Medulla oblongata (tissue), 1 donor: Measurements from ENCODE around the gene DCHS2.

ENCODE experiments used
- DNase-seq: peaks from one replicate; pipeline ENCODE4 v3.0.0-alpha.2; 2015; ENCODE audit errors: extremely low spot score

DCHS2 gene

GRCh38 chr4:154490583-154491340, 837 bp downstream of the DCHS2 start:
- DNase-seq, result no peak

- DNase-seq, result no peak
These were observed 1.4 kb downstream of the DCHS2 start for GRCh38 chr4:154490234-154490582.

DNA sequence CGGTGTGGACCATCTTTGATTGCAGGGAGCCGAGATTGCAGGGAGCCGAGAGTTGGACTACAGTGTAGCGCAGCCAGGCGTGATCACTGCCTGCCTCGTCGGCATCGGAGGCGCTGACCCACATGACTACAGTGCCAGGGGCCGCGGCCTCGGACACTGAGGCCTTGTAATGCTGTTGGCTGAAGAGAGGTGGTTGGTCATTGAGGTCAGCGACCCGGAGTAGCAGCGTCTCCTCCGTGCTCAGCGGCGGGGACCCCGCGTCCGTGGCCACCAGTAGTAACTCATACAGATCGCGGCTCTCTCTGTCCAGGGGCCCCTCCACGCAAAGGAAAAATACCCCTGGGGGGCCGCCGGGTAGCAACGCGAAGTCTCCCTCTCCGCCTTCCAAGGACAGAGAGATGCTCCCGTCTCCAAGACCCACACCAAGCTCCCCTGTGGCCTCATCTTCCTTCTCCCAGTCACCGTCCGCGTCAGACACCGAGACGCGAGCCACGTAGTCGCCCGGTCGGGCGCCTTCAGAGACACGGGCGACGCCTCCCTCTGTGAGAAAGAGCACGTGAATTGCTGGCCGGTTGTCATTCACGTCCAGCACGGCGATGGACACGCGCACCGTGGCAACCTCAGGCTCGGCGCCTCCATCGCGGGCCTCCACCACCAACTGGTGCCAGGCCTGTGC, 1.9 kb downstream of the DCHS2 start:
- no peak for DNase-seq

GRCh38 chr4:154487145-154487544, 4.5 kb downstream of the DCHS2 start:
- peak; percentile 13 for DNase-seq

DNA sequence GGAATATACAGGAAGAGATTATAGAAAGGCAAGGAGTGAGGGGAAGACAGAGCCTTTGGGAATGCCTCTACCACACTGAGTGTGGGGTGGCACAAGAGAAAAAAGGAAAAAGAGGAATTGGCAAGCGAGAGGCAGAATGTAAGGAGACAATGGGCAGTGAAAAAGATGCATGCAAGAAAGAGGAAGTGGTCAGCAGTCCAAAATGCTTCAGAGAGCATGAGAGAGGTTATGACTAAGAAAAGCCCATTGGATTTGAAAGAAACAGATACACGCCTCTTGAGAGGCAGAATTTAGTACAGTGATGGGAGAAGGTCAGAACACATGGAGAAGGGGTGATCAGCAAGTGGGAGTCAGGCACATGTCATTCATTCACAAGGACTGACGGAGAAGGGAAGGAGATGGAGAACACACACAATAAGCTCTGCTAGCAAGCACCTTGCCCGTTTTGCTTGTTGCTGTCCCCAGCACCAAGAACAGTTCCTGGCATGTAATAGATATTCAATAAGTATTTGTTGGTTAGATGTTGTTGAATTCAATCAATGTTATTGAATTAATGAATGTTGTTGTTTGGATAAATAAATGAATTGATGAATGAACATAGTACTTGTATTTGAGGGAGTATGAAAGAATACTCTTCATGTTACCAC, 6.3 kb downstream of the DCHS2 start:
- DNase-seq, result peak; percentile 52

DNA sequence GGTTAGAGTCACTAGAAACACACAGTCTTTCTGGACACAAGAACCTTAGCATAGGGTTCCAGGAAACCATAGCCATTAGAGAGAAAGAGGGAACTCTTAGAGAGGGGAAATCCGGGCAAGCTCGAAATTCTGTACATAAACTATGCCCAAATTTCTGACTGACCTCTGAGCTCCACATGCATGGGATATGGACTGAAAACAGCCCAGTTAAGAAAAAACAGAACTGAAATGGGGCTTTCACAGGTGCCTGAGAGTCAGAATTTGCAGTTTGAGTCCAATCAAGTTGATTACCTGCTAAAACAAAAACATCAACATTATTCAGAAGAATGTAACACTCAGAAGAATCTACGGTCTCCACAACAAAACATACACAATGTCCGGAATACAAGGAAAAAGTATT, 13.1 kb downstream of the DCHS2 start:
- DNase-seq, result no peak

DNA sequence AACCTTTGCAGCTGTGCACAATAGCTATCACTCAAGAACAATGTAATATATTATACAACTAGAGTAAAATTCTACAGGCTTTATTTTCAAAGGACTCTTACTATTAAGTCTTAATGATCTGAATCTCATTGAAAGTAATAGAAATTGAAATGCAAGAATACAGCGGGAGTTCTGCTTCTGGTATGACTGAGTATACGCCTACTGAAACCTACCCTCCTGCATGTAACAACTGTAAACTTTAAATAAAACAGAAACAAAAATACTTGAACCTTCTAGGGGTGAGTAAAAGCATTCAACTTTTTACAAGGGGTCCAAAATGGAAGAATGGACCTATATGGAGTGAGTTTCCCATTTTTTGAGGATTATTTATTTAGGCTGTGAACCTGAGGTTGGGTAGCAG, 13.5 kb downstream of the DCHS2 start:
- DNase-seq, result no peak

DNA sequence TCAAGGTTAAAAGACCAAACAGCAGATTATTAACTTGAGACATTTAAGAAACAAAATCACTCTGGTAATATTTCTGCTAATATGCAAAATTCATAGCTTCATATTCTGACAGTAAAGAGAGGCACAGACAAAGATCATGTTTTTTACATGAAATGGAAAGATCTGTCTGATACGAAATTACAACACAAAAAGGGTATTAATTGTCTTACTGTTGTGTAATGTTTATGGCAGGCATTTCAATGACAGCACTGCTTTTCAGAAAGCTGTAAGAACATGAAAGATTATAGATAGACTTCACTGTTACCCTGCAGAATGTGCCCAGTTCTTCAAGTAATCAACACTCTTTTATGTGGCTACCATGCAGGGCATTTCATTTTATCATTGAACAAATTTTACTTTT, 15.4 kb downstream of the DCHS2 start:
- no peak for DNase-seq

DNA sequence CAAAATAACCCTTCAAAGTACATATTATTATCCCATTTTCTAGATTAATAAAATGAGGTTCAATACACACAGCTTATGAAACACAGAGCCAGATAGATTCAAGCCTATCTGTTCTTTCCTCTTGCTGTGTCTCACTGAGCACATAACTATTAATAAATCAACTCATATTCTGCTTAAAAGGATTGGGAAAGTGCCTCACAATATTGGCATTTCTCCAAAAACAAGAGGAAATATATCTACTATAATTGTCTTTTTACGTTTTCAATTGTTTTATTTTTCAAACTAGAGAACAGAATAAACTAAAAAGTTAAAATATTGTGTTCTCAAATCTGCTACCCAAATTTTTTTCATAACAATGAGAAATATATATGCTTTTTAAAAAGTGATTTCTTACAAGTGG, 15.8 kb downstream of the DCHS2 start:
- DNase-seq, result no peak

GRCh38 chr4:154473497-154473896, 18.1 kb downstream of the DCHS2 start:
- DNase-seq, result no peak

GRCh38 chr4:154472858-154473257, 18.7 kb downstream of the DCHS2 start:
- no peak for DNase-seq

DNA sequence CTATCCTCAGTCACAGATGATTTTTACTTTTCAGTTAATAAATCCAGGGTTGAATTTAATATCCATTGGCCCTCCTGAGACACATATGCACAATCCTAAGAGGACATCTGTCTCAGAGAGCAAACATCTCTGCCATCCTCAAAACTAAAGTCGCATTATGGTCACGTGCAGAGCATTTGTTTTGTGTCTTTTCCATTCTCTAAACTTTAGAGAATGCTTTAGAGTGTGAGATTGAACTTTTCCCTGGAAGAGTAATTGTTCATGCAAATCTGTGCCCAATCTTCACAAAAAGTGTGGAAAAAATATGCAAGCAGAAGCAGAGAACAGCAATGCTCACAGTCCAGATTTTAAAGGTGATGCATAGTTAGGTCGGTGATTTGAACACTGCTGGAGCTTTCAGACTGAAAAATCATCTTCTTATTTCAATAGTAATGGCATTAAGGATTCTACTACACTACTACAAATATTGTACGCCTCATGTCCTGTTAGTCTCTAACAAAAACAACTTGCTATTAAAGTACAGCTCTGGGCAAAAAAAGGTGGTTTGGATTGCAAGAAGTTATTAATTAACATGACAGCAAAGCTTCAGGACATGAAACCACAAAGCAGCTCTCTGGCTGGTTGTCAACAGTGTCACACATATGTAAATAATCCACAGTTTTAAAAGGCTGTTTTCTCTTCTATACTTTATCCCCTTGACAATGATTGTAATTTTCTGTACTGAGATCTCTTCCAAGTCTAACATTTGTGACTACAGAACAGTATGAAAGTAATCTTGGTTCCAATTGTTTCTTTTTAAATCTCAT, 19.9 kb downstream of the DCHS2 start:
- no peak for DNase-seq

GRCh38 chr4:154471032-154471431, 20.6 kb downstream of the DCHS2 start:
- DNase-seq, result no peak

DNA sequence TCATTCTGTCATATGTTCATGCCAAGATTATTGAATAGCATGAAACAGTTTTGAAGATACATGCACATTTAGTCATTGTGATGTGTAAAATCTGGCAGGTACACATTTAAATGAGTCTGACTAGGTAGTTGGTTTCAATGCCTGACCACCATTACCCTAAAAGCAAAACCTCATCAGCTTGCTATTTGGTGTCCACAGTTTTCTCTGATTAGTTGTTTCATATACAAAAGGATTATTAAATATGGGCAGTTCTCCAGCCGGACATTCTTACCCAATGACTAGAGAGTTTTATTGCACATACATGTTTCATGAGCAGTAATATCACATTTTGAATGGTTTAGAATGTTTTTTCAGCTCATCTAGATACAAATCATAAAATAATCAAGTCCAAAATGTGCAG, 23.7 kb downstream of the DCHS2 start:
- DNase-seq, result no peak

- DNase-seq, result no peak
These were observed 25.3 kb downstream of the DCHS2 start for GRCh38 chr4:154466336-154466735.

- DNase-seq, result no peak
These were observed 26.5 kb downstream of the DCHS2 start for GRCh38 chr4:154465085-154465484.

DNA sequence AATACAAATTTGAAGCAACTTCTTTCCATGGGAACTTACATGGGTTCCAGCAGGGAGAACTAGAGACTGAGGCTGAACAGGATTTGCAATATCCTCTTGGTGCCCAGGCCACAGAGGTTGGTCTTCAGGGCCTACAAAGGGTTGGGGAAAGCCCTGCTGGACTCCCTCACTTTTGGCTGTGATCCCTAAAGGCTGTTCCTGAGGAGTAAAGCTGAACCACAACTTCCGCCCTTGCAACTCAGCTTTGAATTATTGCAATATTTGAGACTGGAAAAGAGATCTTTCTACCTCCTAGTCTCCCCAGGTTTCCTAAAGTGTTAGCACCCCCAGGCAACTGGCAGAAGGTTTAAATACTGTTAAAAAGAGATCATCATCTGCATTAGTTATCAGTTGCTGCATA, 26.9 kb downstream of the DCHS2 start:
- DNase-seq, result no peak

DNA sequence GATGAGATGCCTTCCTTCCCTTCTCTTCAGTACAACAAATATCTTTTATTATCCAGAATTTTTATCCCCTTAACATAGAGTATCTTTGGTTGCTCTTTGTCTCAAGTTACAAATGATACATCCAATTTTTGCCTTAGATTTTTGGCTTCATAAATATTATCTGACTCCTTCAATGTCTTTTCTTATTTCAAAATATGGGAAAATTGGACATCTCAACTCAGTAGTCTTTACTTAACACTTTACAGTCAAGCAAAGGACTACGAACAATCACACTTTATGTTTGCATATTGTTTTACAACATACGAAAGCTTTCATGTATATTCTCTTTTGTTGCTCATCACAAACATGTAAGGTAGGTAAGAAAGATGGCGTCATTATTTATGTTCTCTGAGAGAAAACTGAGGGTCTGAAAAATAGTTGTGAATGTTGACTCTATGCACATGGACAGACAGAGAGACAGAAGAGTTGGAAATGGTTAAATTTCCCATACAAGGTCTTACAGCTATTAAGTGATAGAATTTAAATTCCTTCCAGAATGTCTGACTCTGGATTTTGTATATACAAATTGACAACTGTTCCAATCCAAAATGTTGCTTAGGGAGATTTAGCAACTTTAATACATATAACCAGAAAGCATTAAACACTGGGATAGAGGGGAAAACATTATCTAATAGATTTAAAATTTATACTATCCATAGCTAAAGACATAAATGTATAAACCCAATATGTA, 29.4 kb downstream of the DCHS2 start:
- no peak for DNase-seq

GRCh38 chr4:154457471-154457870, 34.1 kb downstream of the DCHS2 start:
- DNase-seq, result no peak

GRCh38 chr4:154456889-154457288, 34.7 kb downstream of the DCHS2 start:
- no peak for DNase-seq

GRCh38 chr4:154456240-154456639, 35.4 kb downstream of the DCHS2 start:
- DNase-seq, result no peak

DNA sequence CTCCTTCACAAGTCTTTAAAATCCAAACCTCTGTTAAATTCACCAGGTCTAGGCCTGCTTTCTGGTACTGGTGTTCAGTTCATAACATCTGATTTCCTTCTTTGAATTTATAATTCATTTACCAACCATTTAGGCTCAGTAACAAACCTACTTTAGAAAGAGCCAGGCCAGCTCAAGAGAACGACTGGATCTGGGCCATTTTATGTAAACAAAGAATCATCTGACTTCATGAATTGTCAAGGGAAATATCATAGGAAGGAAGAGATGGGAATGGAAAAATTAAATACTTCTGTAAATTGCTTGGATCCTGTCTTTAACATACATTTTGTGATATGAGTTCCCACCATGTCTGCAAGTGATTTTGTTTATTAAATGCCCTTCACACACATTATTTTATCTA, 36.5 kb downstream of the DCHS2 start:
- DNase-seq, result no peak
